DMS114 treated with DMSO at 0.1 percent for 48 hours (cell line): ENCODE results near the gene MYH10.
A peak's percentile ranks its signal among the peaks of the same experiment; 100 is the strongest.

Source experiments
- DNase-seq: peaks from one replicate; lab custom pipeline; 2025; ENCODE audit not compliant: unreplicated experiment; lab: John Stamatoyannopoulos, UW

The MYH10 gene

DNA sequence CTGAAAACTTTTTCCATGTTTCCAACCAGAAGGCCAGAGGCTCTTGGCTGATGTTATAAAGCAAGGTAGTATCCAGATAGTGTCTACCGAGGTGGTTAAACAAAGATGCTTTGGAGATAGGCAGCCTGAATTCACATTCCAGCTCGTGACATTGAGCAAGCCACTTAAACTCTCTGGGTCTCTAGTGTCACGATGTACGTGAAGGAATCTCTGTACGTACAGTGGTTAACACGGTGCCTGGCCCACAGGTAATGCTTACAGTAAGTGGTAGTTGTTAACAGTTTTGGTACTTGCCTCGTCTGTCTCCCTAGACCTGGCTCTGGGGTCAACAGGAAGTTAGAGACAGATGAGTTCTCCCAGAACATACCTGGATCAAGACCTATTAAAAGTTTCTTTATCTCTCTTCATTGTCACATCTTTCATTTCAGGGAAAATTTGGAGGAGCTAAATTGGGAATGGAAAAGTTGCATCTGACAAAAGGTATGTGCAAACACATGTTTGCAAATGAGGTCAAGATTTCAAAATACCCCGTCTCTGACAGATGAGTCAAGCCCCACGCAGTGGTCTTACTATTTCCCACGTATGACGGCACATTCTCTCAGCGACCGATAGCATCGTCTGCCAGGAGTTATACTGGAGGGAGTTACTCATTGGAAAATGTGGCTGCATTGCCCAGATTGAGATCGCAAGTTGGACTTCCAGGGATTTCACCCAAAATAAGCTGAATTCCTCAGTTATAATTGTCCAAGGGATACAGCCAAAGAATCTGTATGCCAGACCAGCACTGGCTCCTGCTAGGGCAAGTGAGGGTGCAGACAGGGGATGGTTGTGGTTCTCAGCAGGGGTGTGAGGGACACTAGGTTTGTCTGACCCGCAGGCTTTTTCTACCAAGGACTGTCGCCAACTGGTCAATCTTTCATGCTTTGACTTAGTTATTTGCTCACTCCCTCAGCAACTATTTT, 18.9 kb upstream of the MYH10 start:
- no peak for DNase-seq

DNA sequence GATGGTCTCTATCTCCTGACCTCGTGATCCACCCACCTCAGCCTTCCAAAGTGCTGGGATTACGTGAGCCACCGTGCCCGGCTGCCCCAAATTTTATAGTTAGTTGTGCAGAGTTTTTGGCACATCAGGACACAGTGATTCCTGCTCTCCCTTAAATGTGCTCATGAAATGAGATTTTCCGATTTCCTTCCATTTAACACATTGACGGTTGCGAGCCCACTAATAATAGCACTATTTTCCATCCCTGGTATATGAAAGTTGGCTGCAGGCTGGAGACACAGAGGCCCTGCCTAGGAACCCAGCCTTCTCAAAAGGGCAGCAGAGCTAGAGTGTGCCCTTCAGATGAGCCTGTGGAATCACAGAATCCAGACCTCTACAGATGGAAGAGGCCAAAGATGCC, 17.4 kb upstream of the MYH10 start:
- no peak for DNase-seq

DNA sequence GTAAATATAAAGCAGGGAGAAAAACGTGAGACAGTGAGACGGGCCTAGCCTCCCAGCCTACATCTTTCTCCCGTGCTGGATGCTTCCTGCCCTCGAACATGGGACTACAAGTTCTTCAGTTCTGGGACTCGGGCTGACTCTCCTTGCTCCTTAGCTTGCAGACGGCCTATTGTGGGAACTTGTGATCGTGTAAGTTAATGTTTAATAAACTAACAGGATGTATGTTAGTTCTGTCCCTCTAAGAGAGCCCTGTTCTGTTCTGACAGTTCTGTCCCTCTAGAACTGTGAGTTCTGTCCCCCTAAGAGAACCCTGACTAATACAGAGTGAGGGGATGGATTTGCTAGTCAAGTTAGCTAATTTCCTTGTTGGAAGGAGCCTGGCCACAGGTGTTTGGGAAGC, 16.7 kb upstream of the MYH10 start:
- no peak for DNase-seq

DNA sequence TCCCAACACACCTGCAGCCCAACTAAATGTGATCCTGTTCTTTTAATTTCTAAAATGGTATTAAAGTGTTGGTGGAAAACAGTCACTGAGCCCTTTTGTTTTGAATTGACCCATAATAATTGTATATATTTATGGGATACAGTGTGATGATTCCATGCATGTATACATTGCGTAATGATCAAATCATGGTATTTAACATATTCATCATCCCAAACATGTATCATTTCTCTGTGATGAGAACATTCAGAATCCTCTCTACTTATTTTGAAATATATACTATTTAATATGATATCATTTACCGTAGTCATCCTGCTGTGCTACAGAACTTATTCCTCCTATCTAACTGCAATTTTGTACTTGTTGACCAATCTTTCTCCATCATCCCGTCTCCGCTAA, 14.0 kb upstream of the MYH10 start:
- no peak for DNase-seq

DNA sequence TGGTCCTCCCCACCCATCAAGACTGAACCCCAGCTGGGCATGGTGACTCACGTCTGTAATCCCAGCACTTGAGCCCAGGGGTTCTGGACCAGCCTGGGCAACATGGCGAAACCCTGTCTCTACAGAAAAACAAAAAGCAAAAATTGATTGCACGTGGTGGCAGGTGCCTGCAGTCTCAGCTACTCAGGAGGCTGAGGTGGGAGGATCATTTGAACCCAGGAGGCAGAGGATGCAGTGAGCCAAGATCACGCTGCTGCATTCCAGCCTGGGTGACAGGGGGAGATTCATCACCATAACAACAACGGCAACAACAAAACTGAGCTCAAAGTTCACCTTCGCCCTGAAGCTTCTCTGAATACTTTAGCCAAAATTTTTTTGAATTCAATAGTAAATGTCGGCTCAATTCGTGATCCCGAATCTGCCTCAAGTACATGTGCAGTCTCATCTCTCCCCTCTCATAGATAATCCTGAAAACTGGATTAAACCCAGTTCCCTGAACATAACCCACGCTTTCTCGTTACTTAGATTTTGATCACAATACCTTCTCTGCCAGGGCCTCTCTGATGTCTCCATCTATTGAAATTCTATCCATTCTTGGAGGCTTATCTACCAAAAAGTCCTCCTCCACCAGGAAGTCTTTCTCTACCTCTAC, 13.5 kb upstream of the MYH10 start:
- no peak for DNase-seq

DNA sequence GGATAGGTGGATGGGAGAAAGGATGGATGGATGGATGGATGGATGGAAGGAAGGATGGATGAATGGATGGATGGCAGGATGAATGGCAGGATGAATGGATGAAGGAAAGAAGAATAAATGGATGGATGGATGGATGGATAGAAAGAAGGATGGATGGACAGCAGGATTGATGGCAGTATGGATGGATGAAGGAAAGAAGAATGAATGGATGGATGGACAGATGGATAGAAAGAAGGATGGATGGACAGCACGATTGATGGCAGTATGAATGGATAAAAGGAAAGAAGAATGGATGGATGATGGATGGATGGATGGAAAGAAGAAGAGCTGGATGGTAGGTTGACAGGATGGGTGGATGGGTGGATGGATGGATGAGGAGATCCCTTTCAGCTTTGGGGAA, 9.2 kb upstream of the MYH10 start:
- DNase-seq, result no peak

DNA sequence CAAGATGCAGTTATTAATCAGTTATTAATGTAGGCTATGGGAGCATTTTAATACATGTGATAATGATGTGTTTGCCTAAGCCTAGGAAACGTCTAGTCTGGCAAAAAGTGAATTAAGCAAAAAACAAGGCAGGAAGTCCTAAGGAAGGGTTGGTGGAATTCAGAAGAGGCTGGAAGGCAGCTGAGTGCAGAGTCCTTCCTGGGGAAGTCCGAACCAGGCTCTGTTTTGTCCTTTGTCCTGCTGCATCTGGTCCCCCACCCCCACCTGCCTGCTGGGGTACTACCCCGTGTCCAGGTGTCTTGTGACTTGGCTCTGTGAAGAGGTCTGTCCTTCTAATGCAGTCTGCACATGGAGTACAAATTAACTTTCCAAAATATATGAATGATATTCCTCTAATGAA, 1.5 kb upstream of the MYH10 start:
- DNase-seq, result no peak

DNA sequence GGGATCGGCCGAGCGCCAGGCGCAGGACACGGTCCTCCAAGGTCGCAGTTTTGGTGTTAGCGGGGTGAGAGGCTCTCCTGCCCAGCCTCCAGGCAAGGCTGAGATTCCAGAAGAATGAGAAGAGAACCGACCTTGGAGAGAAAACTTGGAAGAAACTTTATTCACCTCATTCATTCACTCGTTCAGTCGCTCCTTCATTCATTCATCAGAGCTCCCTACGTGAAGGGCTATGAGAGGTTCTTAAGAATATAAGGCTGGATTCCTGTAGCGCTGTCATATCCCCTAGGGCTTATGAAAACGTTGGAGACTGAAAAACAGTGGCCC, 991 bp upstream of the MYH10 start:
- DNase-seq, result no peak

DNA sequence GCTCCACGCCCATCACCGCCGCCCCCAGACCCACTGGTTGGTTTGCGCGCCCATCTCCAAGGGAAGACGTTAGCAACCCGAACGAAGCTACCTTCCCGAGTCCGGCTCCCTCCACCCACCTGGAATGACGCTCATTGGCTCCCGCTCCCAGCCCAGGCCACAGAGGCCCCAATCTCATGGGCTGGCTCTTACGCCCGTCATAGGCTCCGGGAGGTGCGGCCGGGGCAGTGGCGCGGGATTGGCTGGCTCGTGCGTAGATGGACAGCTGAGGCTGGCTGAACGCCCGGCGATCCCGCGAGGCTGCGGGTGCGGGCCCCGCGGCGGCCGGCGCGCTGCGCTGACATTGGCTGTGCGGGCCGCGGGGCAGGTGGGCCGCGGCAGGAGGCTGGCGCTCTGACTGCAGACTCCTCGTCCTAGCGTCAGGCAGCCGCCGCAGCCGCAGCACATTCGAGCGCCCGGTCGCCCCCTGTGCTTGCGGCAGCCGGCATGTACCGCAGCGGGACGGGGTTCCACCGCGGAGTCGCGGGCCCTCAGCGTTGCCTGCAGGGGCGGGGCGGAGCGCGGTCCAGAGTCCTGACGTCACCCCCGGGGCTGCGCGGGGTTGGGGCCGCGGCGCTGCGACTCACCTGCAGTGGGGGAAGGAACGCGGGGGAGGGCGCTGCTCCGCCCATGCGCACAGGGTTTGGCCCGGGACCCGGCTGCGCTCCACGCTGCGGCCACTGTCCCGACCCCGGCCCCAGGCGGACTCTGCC, 453 bp upstream of the MYH10 start:
- peak; percentile 98 for DNase-seq

DNA sequence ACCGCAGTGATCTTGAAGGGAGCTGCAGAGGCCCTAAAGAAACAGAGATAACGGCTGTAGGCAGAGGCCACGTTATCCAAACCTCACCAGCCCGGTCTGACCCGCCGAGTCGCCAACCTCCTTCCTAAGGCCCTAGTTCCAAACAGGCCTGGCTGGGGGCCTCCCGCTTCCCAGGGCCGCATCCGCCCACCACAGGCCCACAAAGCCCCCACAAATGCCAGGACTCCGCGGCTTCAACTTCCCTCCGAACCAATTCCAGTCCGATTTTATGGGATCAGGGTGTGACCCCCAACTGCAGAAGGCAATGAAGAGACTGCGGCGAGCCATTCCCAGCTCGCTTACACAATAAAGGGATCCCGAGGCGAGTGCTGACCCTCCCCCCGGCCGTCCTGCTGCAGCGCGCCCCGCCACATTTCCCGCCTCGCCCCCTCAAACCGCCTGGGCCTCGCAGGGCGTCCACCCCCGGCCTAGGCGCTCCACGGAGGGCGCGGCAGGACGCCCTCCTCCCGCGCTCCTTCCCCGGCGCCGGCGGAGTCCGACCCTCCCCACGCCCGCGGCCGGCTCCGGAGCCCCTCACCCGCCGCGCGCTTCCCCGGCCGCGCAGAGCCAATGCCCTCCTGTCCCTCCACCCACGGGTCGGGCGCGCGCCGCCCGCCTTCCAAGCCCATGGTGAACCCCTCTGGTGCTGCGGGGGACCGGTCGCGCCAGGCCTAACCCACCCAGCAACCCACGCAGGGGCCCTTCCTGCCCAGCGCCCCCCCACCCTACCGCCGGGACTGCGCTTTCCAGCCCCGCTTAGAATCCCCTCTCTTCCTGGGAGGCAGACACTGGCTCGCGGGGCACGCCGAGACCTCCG, 926 bp downstream of the MYH10 start:
- no peak for DNase-seq

DNA sequence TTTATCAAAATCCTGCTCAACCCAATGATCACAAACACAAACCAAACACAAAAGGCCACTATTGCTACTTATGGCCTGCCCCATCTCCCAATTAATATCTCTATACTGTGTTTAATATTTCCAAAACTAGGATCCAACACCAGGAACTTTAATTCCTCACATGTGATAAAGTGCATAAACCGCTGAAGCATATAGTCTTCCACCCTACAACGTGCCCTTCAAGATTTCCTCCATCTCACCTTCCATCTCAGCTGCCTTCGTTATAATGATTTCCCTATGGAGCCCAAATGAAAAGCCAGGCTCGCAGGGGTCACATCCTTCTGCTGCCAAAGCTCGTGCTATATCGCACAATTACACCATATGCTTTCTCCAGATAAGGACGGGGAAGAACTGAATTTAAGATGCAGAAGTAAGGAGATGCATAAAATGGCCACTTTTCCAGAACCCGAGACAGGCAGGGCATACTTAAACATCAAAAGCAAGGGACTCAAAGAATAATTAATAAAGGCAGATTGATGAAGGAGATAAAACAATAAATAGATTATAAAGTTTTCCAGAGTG, 1.8 kb downstream of the MYH10 start:
- no peak for DNase-seq

DNA sequence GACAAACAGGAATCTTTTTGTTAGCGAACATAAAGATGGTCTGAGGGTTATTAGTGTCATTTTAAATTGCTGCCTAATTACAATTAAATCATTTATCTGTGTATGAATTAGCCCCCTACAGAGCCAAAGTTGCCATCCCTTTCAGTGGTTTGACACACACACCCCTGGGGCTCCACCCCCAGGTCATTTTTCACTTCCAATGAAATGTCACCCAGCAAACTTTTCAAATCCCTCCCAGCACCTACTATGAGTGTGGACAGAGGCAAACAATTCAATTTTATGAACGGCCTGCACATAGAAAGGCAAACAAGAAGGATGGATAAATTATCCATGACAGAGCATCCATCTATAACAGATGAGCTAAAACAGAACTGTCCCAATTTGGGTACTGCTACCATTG, 2.4 kb downstream of the MYH10 start:
- DNase-seq, result no peak

DNA sequence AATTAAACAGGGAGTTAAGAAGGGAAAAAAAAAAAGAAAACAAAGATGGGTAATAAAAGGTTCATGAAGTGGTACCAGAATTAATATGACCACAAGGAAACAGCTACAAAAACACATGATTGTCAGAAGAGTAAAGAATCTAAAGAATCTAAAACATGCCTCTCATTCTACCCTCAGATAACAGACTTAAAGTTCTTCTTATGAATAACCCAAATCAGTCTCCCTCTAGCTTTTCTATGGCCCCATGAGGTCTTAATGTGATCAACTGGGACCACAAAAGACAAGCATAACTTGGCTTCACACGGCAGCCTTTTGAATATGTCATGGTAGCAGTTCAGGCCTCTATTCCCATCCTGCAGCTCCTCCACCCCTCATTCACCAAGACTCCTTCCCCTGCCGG, 6.9 kb downstream of the MYH10 start:
- DNase-seq, result no peak

DNA sequence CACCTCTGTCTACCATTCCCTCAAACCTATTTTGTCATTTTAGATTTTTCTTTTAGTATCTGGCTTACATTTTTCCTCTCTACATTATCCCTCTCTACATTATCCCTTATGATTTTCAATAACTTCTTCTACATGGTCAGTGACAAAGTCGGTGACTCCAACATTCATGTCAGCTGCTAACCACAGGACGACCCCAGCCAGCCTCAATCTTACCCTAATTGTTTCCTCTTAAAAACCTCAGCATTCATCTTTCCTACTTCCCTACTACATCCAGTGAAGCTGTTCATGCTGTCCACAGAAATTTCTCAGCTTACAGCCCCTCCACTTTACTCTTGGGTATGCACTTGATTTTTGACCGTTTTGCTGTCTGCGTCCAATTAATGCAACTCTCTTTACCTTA, 8.3 kb downstream of the MYH10 start:
- no peak for DNase-seq

DNA sequence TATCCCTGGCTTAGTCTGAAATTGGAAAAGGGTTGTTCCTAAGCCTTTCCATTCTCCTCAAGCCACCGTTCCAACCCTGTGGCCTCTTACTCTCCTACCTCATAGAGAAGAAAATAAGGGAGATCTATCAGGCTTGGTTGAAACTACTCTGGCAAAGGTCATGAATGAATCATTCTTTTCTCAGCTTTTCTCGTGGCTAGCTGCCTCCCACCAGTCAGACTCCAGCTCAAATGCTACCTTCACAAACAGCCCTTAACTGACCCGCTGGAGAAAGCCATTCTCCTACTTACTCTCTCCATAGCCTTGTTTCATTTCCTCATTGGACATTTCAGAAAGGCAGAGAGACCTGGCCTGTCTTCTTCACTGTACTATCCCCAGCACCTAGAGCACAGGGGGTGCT, 8.9 kb downstream of the MYH10 start:
- DNase-seq, result no peak

DNA sequence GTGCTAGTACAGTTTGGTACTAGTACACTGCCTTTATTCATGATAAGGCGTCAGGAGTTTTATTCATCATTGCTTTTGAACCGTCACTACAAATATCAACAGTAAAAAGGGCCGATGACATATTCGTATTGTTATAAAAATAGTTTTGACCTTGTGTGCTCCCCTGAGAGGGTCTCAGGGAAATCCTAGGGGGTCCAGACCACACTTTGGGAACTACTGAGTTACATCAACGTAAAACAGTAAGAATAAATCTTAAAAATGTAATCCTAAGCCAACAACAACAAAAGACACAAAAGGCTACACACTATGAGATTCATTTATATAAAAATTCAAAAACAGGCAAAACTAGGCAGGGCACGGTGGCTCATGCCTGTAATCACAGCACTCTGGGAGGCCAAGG, 11.2 kb downstream of the MYH10 start:
- no peak for DNase-seq

DNA sequence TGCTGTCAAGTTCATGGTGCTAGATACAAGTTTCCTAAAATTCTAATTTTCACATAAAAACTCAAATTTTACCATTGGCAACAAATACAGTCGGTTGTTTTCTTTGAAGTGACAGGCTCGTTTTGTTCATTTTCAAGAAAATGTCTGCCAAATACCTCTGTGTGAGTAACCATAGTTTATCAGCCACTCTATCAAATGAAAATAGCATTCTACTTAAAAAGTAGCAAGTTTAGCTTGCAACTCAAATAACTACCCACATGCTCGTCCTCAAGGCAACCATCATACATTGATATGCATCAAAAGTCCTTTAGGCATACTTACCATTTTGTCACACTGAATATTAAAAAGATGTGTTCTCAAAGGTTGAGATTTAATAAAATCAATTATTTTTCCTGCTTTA, 11.7 kb downstream of the MYH10 start:
- DNase-seq, result no peak

DNA sequence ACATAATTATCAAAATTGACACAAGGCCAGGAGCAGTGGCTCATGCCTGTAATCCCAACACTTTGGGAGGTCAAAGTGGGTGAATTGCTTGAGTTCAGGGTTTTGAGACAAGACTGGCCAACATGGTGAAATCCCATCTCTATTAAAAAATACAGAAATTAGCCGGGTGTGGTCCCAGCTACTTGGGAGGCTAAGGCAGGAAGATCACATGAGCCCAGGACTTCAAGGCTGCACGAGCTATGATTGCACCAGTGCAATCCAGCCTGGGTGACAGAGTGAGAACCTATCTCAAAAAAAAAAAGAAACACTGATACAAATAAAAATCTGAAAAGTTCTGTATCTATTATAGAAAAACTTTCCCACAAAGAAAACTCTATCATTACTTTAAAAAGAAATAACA, 15.5 kb downstream of the MYH10 start:
- no peak for DNase-seq

DNA sequence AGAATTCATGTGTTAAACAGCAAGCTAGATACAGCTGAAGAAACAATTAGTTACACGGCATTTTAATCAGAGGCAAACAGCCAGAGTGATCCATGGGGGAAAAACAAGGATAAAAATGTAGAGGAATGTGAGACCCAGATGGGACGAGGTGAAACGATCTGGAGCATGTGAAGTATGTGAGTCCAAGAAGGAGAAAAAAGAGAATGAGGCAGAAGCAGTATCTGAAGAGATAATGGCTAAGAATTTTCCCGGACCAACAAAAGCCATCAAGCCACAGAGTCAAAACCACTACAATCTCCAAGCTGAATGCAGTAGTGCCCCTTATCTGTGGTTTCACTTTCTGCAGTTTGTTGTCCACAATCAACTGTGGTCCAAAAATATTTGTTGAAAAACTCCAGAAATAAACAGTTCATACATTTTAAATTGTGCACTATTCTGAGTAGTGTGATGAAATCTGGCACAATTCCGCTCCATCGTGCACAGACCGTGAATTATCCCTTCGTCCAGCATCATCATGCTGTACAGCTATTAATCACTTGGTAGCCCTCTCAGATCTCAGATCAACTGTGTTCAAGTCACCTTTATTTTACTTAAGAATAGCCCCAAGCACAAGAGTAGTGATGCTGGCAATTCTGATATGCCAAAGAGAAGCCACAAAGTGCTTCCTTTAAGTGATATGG, 18.8 kb downstream of the MYH10 start:
- peak; percentile 81 for DNase-seq

DNA sequence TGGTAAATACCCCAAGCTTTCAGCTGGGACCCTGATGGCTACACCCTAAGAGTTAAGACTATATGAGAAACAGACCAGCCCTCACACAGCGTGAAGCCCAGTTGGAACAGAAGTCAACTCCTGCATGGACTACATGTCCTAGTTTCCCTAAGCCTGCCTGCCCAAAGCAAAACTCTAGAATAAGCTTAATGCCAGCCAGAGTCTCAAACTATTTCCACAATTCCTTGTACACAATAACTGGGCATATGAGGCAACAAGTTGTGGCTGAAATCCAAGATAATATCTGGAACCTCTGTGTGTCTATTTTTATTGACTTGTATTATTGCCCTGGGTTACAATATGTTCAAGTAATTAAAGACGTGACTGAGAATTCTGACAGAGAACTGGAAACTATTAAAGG, 19.4 kb downstream of the MYH10 start:
- DNase-seq, result peak; percentile 49
